NCI-H226 (cell line): Measurements from ENCODE around the gene NKX6-2.
"Not testable (repeated sequence)": the region's sequence is repeated elsewhere in the genome, so short reads cannot be mapped to it uniquely, and the experiment has no call there.

ENCODE experiments used
- DNase-seq: peaks from one replicate; pipeline ENCODE4 v3.0.0-alpha.2; 2015

The NKX6-2 gene

DNA sequence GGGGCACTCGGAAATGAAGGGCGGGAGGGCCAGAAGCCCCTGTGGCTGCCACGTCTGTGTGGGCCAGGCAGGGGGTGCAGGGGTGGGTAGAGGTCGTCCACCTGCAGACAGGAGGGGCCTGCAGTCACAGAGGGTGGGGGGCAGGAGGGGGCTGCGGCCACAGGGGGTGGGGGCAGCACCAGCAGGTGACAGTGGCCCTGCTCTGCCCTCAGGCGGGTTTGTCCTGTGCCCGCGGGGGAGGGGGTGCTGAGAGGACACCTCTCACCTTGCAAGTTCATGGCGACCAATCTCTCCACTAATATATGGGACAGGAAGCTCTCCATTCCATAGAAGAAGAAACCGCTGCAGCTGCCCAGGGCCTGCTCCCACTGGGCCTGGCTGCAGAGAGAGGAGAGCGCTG is 26.6 kb upstream of the NKX6-2 start:
- DNase-seq, result no peak

DNA sequence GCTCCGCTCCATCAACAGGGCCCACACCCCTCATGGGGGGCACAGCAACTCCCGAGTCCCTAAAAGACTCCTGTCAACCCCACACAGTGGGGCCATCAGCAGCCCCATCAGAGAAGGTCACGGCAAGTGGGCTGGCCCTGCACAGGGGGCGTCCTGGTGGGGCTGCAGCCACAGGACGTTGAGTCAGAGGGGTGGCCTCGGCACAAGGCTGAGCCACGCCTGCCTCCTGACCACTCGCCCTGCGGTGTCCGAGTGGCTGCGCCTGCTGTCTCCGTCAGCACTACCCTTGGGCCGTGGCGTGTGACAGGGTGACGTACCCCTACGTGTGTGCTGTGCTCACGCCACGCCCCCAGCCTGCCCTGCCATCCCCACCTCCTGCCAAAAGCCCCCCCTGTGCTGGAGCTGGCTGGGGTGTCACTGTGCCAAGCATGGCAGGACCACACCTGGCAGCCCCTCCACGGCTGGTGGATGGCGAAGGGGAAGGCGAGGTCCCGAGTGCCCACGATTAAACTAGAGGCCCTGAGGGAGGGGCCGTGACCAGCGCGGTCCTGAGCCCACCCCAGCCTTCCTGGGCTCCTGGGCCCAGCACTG is 26.0 kb upstream of the NKX6-2 start:
- no peak for DNase-seq

DNA sequence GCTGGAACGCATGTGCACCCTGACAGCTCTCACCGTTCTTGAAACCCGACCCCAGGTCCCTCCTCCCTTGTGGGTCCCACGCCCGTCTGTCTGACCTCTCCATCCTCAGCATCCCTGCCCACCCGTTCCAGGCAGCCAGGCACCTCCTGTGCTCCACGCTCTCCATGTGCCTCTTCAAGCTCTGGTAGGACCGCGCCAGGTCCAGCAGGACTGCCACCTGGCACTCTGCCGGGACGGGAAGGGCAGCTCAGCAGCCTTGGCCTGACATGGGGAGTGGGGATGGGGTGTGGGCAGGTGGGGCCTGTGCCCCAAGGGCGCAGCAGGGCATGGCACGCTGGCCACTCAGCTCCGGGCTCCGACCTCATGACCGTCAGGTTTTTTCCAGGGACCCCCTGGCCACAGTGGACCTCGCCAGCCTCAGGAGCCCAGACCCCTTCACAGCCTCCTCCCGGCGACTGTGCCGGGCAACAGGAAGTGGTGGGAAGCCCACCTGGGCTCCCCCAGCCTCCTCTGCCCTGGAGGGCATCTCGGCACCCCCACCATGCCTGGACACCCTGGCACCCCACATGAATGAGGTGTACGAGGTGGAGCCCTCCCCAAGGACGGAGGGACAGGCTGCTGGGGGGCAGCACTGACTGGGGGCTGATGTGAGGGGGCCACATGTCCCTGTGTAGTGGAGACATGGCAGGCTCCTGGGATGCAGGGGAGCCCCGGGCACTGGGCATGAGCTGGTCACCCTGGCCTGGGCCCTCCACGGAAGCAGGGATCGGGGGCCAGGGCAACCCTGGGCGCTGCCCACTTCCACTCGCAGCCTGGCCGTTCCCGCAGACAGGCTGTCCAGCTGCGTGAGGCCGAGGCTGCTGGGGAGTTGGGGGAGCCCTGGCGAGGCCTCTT is 25.1 kb upstream of the NKX6-2 start:
- no peak for DNase-seq

DNA sequence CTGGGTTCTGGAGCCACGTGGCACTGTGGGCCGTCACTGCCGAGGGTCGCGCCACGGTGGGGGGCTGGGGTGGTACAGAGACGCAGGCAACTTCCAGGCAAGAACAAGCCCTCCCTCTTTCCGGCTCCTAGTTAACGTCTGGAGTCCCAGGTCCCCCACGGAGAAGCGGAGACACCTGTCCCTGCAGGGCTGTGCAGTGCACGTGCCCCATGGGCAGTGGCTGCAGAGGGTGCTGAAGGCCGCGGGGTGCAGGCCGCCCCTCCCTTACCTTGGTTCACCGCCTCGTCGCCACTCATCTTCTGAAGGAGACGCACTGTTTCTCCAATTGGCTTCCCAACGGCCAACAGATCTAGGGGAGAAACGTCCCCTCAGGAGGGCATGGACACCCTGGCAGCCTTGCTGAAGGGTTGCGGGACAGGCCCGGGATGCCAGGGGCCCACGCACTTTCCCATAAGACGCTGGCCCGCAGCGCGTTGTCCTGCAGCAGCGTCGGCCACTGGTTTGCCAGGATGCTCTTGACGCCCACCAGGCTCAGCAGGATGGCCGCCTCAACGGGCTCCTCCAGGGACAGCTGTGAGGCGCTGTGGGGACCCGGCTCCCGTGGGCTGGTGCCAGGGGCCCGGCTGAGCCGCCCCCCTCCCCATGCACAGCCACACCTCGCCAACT is 24.3 kb upstream of the NKX6-2 start:
- DNase-seq, result no peak

GRCh38 chr10:132809232-132810140 is 23.5 kb upstream of the NKX6-2 start:
- no peak for DNase-seq

GRCh38 chr10:132808383-132809231 is 22.7 kb upstream of the NKX6-2 start:
- DNase-seq, result no peak

- no peak for DNase-seq
These were observed 21.7 kb upstream of the NKX6-2 start for GRCh38 chr10:132807621-132808049.

DNA sequence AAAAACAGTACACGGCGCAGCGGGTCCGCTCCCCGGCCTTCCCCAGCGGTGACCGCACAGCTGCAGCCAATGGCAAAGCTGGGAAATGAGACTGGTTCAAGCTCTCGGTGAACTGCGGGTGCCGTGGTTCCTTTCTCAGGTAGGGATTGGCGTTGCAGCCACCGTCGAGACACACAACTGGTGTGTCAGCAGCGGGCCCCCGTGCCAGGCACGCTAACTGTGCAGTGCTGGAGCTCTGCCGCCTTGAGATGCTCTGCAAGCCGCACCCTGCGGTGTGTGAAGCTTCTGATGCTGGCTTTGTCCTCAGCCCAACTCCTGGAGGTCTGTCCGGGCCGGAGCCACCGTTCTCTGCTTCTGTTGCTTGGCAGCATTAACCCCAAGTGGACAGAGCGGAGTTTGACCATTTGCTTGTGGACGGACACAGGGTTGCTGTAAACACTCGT is 20.6 kb upstream of the NKX6-2 start:
- no peak for DNase-seq

DNA sequence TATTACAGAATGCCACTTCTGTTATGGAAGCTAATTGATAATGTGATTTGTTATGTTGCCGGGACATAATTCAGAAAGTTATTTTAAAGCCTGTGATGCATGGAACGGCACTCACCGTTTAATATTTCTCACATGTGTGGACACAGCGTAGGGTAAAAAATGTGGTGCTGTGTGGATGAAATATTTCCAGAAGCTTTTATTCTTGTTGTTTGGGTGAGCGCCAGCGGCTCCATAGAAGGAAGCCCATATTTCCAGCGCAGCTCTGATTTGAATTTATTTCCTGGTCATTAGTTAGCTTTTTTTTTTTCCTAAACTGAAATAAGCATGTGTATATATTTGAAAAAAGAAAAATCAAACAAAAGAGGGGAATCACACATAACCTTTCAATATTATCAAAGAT is 20.2 kb upstream of the NKX6-2 start:
- no peak for DNase-seq

- DNase-seq, result no peak
These were observed 19.7 kb upstream of the NKX6-2 start for GRCh38 chr10:132805599-132805998.

GRCh38 chr10:132804785-132805426 is 19.0 kb upstream of the NKX6-2 start:
- no peak for DNase-seq

DNA sequence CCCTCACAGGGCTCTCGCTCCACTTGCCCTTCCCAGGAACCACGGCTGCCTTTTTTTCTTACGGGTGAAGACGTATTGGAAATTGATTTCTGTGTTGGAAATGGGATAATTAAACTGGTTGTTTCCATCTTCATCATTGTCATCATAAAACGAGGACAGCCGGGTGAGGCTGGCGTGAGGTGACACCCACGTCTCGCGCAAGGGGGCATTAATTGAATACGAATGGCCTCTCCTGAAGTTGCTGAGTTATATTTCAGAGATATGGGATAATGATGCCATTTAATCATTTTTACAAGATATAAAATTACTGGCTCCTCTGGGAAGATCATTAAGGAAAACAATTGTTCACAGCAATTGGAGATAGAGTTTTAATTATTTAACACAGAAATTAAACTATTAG is 18.3 kb upstream of the NKX6-2 start:
- DNase-seq, result no peak

DNA sequence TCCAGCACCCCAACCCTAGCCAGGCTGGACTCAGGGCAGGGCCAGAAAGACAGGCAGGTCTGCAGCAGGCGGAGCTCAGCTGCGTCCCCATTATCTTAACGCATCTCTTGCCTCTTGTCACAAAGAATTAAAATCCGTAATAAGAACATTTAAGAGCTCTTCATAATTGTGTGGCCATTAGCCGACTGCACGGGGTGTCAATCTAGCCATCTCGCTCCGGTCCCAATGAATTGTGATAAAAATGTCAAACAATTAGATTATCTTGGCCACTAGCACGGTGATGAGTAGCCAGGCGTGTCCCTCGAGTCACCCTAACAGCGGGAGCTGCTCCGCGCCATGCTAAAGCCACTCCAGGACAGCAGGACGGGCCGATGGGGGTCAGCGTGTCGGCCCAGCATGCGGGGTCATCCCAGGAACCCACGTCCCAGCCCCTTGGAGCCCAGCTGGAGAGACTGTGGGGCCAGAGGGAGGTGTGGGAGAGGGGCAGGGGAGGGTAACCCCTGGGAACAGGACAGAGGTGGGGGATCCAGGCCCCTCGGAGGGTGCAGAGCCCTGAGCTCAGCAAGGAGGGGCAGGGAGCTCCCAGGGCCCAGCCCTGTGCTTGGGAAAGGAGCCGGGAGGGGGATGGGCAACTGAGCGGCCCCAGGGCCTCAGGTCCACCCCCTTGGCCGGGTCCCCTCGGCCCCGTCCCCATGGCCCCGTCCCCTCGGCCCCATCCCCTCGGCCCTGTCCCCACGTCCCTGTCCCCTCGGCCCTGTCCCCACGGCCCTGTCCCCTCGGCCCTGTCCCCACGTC is 17.7 kb upstream of the NKX6-2 start:
- DNase-seq, result no peak

- no peak for DNase-seq
These were observed 16.9 kb upstream of the NKX6-2 start for GRCh38 chr10:132802694-132803320.

GRCh38 chr10:132802048-132802447 is 16.1 kb upstream of the NKX6-2 start:
- no peak for DNase-seq

DNA sequence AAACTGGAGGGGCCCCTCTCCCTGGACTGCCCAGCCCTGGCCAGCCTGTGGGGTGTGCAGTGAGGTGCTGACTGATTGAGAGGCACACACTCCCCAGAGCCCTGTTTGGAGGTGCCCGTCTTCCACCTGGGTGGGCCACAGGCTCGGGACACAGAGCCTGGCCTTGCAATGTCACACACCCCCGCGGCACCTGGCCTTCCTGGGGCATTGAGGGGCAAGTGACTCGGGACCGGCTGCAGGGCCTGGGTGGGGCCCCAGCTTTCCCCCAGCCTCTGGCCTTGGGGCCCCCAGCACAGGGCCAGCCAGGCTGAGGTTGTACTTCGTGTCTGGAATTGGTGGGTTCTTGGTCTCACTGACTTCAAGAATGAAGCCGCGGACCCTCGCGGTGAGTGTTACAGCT is 13.9 kb upstream of the NKX6-2 start:
- no peak for DNase-seq

DNA sequence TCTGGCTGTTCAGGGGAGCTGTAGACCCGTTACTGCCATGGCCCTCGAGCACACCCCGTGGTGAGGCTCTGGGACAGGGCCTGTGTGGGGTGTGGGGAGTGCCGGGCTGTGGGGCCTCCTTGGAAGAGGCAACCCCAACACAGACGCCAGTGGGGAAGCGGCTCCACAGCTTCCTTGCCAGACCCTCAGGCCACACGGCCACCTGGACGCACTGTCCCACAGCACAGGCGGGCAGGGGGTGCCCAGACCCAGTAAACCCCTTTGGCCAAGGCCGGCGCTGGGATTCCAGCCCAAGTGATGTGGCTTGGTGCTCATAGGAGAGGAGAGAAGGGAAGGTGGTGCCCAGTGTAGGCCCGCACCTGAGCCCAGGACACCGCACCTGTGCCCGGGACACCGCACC is 12.9 kb upstream of the NKX6-2 start:
- no peak for DNase-seq

- no peak for DNase-seq
These were observed 12.5 kb upstream of the NKX6-2 start for GRCh38 chr10:132798403-132798802.

DNA sequence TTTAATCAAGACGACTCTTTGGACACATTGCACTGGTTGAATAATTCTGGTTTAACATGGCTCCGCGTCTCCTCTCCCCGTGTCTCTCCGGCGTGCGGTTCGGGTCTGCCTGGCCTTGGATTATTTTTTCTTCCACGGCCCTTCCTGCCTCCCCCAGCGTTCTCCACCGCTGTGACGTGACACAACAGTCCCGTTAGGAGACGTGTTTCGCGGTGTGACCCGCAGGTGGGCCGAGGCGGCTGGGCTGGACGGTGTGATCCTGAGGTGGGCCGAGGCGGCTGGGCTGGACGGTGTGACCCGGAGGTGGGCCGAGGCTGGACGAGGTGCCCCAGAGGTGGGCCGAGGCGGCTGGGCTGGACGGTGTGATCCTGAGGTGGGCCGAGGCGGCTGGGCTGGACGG is 12.0 kb upstream of the NKX6-2 start:
- DNase-seq, result not testable (repeated sequence)

- no peak for DNase-seq
These were observed 10.9 kb upstream of the NKX6-2 start for GRCh38 chr10:132796846-132797245.
